Omental fat pad (tissue), 4 donors: ENCODE data around the gene FGFRL1. TPM values are rescaled to one million over a fixed set of nuclear protein-coding genes. Genes with fewer than 3 reads are reported as not detected.

Experiments used
- ATAC-seq: fragments of 150-250 bp; one replicate; pipeline ENCODE4 v1.9.1; 2016; ENCODE audit warnings: mild to moderate bottlenecking, moderate library complexity; ENCODE audit not compliant: low FRiP score
- DNase-seq: peaks from one replicate; pipeline ENCODE4 v3.0.0-alpha.2; 2019; ENCODE audit warnings: low spot score
- total RNA-seq, 4 donors: library from RNA; depleted of rRNA; stranded (reverse); fragments of >200 nt; gene quantifications; one replicate each; pipeline ENCODE4 v1.1.0, GENCODE V29; 2016
- TF ChIP-seq, protein P1 (sequence below), 3 donors: fragments of 450-650 bp; IDR thresholded peaks; one replicate each; pipeline ENCODE4 v1.5.1; 2016 to 2017; ENCODE audit warnings: antibody characterized with exemption in 3 of 3, mild to moderate bottlenecking in 3 of 3, moderate library complexity in 2 of 3

Gene FGFRL1
- total RNA-seq, 4 donors from 2014 or later: 25.1 to 91.7 (median 68.8) TPM

- ATAC-seq: no peak
- DNase-seq: no peak
- TF ChIP-seq, protein P1, sequence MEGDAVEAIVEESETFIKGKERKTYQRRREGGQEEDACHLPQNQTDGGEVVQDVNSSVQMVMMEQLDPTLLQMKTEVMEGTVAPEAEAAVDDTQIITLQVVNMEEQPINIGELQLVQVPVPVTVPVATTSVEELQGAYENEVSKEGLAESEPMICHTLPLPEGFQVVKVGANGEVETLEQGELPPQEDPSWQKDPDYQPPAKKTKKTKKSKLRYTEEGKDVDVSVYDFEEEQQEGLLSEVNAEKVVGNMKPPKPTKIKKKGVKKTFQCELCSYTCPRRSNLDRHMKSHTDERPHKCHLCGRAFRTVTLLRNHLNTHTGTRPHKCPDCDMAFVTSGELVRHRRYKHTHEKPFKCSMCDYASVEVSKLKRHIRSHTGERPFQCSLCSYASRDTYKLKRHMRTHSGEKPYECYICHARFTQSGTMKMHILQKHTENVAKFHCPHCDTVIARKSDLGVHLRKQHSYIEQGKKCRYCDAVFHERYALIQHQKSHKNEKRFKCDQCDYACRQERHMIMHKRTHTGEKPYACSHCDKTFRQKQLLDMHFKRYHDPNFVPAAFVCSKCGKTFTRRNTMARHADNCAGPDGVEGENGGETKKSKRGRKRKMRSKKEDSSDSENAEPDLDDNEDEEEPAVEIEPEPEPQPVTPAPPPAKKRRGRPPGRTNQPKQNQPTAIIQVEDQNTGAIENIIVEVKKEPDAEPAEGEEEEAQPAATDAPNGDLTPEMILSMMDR (IDR thresholded peaks at IDR 0.05): no peak
These were observed 3.1 kb downstream of the FGFRL1 start for GRCh38 chr4:1014291-1015167.

DNA sequence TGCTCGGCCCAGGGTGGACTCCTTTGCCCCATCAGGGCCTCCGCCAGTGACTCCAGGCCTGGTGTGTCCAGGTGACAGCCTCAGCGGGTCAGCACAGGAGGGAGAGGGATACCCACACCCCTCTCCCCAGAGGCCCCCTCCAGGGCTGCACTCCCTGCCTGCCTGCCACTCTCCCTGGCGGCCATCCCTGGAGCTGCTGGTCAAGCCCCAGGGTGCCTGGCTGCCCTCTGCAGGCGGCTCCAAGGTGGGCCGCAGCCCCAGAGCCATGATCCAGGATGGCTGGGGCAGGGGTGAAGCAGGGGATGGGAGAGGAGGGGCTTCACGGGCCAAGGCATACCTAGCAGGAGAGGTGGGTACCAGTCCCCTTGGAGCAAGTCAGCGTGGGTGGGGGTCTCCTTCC lies 3.8 kb downstream of the FGFRL1 start:
- no peak for ATAC-seq
- DNase-seq: no peak
- TF ChIP-seq, protein P1 (IDR thresholded peaks at IDR 0.05): no peak

DNA sequence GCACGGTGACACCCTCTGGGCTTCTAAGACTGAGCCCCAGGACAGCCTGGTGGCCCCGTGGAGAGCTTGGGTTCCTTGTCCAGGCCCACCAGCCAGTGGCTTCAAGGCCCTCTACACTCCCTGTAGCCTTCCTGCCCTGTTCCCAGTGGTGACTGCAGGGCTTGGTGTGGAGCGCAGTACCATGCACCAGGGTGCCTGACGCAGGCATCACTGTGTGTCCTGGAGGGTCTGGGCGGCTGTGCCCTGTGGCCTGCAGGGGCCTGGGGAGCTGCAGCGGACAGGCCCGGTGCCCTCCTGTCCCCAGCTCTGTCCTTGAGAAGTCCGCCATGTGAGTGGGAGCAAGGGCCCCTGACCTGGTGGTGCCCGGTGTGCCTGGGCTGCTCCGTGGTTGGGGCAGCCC lies 4.3 kb downstream of the FGFRL1 start:
- DNase-seq: no peak
- no peak for ATAC-seq

GRCh38 chr4:1017211-1017610 lies 5.8 kb downstream of the FGFRL1 start:
- ATAC-seq: no peak
- no peak for DNase-seq
- TF ChIP-seq, protein P1 (IDR thresholded peaks at IDR 0.05): no peak

More for the DNA sequence above, 4.3 kb downstream of the FGFRL1 start:
- TF ChIP-seq, protein P1 (IDR thresholded peaks at IDR 0.05): no peak

DNA sequence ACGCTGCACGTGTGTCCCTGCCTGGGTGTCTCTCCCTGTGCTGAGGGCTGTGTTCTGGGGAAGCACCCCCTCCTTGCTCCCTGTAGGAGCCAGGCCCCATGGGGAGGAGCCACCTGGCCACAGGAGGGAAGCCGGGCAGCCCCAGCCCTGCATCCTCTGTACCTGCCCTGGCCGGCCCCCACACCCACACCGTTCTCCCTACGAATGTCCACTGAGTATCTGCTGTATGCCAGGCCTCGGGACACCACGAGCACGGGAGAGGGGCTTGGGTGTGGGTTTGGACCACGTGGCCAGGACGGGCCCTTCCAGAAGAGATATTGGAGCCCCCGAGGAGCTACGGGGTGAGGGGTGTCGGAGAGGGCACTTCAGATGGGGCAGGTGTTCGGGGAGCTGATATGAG lies 6.3 kb downstream of the FGFRL1 start:
- TF ChIP-seq, protein P1 (IDR thresholded peaks at IDR 0.05): no peak
- ATAC-seq: no peak
- DNase-seq: no peak

- DNase-seq: no peak
- no peak for ATAC-seq
- TF ChIP-seq, protein P1 (IDR thresholded peaks at IDR 0.05): no peak
These were observed 7.0 kb downstream of the FGFRL1 start for GRCh38 chr4:1018147-1019020.
